Activated T-cell treated with anti-CD3 and anti-CD28 coated beads, Interleukin-2, amount 50 U/mL, for 48 hours (primary cell): ENCODE results near the gene ANTXR2.

Experiments
- DNase-seq, 2 experiments: peaks; one replicate each; pipeline ENCODE4 v3.0.0-alpha.2; 2020

ANTXR2 gene

DNA sequence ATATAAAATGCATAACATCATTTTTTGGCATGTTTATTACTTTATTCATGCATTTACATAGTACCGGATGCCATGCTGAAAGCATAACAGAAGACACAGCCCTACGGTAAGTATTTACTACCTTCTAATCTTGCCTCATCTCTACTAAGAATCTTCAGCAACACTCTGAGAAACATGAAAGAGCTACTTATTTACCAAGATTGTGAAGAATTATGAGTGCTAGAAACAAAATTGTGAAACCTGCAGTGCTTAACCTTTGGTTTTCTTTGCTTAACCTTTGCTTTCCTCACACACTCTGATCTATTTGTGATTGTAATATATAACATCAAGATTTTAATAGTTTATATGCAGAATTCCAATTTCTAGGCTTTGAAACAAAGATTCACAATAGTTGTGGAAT, 7.4 kb downstream of the ANTXR2 start:
- DNase-seq = no peak

DNA sequence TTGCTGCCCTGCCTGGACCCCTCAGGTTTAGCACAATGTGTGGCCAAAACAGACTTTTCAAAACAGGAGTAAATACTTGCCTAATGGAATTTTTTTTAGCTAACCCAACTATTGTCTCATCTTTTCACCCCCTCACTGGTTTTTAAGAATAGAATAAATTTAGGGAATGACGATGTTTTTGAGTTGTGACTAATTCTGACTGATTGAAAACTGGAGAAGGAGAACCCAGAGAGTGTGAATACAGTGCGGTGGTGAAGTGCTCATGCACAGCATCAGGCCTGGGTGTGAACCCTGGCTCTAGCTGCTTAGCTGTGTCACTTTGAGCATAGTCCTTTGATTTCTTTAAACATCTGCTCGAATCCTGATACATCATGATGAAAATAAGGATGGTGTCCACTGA, 10.5 kb downstream of the ANTXR2 start:
- DNase-seq = no peak

DNA sequence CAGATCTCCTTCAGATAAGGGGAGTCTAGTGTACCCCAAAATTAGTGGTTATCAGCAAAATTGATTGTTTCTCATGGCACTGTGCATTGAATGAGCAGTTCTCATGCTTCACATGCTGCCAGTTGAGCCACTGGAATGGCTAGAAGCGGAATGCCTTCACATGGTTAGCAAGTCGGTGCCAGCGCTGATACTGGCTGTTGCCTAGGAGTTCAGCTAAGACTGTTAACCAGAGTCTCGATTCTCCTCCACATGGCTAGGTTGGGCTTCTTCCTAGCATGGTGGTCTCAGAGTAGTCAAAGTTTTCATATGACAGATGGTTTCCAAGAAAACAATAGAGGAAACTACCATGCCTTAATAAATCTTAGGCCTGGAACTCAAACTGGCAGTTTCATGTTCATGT, 12.2 kb downstream of the ANTXR2 start:
- DNase-seq = no peak

DNA sequence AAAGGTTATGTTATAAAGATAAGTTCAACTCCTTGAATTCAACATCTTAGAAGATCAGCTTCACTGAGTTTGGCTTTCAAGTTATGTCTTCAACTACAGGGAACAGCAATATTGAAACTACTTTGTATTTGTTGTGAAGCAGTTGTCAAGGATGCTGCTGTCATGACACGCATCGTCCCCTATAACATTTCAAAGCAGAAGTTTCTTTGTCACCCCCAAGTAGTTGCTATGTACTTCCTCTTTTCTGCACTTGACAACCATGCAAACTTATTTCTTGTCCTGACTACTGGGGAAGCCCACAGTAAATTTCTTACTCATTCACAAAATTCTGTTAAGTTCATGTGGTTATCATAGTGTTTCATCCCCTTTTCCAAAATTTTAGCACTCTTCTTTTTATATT, 14.3 kb downstream of the ANTXR2 start:
- no peak for DNase-seq

DNA sequence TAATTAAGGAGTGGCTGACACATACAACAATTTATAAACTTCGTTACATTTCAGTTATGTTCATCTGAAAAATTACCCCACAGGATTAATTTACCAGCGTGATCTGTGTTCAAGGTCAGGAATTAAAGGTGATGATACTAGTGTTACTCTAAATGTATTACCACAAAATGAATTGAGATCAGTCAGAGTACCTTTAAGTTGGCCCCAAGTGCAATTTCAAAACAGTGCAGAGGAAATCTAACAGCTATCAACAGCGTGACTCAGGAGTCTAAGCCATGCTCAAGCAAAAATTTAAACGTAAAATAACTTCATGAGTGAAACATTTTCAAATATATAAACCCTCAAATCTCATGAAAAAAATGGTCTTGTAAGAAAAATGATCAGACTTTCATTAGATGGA, 18.7 kb downstream of the ANTXR2 start:
- no peak for DNase-seq

DNA sequence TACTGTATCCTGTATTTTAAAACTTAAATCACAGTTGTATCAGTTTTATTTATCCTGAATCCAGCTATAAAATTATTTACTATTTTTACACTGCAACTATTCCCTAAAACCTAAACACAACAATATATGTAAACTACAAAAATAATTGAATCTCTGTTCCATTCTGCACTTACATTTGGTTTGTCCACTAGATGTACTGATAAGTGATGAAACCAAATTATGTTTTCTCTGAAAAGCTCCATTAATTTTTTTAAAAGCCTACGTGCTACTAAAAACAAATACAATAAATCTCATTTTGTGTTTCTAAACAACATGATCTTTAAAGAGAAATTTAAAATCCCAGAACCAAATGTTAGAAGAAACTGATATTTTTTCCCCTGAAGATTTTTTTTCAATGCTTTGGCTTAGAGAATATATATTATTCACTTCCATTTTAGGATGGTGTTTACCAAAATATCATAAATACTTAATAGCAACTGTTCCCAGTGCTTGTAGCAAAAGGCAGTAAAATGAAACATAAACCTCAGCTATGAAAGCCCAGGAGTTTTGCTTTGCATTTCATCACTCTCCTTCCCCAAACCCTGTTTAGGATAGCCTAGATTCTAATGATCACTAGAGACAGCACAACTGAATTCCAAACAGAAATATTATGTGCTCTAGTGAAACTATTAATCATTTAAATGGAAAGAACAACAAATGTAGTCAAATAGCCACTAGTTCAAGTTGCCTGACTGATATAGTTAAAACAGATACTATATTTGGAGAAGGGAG, 19.7 kb downstream of the ANTXR2 start:
- DNase-seq = no peak

DNA sequence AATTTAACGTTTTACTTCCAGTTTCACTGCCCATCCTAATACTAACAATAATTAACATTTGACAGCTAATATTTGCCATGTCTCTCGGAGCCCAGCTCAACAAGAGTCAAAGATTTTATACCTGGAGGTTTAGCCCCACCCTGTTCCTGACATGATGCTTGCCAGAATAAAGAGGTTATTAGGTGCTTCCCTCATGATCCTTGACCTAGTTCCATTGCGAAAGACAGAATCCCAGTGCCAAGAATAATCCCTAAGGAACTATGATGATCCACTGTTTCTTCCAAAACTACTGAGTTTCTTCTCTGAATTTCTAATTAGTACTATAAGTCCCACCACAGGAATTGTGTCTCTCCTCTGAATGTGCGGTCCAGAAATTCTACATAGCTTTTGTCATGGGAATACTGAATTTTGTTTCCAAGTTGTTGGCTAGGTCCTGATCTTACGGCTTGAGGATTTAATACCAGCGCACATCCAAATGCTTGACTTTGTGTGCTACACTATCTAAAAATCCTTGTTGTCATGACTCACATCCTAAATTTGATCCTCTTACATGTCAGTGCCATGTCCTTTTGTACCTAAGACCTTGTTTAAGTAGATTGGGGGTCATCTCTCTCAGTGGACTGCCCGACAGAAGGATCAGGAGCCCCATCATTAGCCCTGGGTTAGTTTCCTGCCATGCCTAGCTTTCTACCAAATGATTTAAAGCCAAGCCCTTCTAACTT, 23.1 kb downstream of the ANTXR2 start:
- no peak for DNase-seq

DNA sequence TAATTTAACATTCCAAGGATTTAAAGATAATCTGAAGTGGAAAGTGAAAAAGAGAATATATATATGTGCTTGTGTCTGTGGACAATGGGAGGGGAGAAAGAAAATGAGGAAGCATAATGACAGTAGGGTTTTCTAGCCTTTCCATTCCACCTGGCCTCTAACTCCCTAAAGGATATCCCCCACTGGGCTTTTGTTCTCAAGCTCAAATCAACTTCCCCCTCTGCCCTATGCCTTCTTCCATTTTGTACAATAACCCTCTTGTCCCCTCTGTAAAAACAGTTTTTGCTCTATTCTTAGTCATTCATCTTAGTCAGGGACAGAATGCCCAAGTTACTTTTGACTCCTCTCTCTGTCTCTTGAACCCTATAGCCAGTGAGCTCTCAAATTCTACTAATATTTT, 23.6 kb downstream of the ANTXR2 start:
- DNase-seq = no peak

DNA sequence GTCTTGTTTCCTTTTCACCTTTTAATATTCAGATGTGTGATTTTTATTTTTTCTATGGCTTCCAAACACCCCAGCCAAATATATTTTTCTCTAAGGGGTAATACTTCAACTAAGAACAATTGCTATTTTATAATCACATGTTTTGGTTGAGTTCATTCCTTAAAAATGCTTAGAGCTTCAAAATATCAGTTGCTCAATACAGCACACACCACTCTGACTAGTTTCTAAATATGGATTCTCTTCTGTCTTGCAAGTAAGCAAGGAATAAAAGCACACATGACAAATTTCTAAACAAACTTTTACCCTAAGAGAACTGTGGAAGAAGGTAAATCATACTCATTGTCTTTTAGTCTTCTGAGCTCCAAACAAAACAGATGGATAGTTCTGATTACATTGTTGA, 27.2 kb downstream of the ANTXR2 start:
- no peak for DNase-seq

DNA sequence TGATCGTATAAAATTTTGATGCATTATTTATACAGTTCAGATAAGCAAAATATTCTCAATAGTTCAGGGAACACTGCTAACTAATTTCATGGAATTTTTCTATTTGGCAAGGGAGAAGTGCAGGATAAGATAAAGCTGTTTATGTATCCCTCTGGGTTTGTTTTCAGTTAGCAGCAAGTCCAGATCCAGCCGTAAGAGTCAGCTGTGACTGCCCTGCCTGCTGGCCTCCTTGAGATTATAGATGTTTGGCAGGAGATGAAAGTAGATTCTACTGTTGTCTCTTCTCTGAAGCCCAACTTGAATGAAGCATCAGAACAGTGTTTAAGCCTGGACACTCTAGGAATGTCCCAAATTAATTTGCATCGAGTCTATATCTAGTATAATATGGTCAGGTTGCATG, 29.5 kb downstream of the ANTXR2 start:
- DNase-seq = no peak

DNA sequence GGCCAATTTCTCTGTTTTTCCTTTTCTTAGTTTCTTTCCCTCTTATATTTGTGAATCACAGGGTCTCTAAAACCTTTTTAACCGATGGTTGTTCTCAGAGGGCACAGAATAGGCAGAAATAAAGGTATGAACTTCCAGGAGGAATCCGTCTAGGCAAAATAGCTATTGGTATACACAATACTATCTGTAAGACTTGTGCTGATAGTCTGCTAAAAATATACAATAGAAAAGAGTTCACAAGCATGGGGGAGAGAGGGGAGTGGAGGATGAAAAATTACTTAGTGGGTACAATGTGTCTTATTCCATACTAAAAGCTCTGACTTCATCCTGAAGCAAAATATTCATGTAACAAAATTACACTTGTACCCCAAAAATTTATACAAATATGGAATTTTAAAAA, 30.2 kb downstream of the ANTXR2 start:
- no peak for DNase-seq

DNA sequence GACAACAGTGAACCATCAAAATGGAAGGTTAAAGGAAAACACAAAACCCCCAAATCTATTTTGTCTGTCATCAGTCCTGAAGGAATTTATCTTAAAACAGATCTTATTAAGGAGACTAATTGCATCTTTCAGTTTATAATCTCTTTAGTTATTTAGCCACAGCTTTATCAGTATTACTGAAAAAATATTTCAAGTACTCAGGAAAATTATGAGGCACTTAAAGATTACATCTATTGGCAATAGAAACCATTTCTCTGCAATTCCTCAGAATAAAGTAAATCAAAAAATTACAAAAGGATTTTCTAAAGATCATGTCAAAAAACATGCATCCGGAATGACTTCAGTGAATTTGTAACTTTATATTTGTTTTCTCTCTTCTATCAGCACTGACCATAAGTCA, 35.2 kb downstream of the ANTXR2 start:
- no peak for DNase-seq

DNA sequence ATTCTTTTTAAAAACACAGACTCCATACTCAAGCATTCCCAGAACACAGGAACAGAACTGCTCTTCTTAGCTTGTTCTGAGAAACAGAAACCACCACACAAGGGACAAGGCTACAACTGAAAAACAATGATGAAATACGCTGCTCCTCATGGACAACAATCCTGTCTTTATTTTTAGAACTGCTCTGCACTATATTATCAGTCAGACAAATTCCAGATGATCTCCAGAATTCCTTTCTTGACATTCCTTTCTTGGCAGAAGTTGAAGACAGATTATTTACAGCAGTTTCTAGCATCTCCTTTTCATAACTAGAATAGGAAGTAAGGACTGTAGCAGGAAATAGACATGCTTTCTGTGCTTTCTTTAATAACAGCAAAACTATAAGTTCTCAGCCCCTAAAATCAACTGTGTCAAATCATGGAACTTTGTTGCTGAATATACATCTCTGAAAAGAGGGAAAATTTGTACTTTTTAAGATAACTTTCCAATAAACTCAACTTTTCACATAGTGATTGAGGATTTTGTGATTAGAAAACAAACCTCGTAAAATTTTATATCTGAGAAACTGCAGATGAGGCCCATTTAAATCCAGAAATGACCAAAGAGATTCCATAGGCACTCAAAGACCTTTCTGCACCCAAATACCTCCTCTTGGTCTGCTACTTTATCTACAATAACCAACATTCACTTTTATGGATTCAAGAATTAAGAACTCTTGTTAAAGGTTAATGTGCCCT, 35.9 kb downstream of the ANTXR2 start:
- no peak for DNase-seq

DNA sequence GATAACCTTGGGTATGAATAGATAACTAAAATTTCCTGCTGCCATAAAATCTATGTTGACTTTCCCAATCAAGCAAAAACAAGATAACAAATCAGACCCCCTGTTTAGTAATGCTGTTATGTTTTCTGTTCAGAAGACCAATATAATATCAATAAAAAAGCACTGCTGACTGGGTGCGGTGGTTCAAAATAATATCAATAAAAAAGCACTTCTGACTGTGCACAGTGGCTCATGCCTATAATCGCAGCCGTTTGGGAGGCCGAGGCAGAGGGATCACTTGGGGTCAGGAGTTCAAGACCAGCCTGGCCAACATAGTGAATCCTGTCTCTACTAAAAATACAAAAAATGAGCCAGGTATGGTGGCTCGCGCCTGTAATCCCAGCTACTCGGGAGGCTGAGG, 36.7 kb downstream of the ANTXR2 start:
- DNase-seq = no peak

DNA sequence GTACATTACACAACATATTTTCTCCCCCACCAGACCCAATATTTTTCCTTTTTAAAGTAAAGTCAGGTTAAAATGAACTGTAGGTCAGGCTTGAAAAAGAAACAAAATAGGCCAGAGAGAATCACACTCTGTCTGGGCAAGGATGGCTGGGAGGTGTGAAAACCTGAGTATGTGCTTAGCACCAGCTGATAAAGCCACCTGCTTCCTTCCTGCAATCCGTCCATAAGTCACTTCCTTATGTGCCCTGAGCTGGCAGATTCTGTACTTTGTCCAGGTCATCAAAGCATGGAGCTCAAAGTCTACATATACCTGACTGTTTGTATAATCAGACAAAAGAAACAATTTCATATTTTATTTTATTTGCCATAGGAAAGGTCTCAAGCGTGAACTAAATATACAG, 37.7 kb downstream of the ANTXR2 start:
- no peak for DNase-seq

DNA sequence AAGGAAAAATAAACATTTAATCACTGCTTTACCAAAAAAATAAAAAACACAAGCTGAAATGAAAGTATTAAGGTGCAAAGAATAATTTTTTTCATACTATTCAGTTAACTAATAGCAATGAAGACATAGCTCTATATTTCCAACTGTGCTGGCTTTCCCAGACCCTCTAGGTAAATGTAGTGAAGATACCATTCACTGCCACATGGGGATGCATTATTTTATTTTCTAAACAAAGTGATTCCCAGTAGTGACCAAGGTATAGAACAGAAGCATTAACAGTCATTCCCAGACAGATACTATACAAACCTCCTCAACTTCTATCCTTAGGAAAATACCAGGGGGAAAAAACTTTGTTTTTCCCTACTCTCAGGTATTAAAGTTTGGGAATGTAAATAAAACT, 39.4 kb downstream of the ANTXR2 start:
- DNase-seq = no peak

DNA sequence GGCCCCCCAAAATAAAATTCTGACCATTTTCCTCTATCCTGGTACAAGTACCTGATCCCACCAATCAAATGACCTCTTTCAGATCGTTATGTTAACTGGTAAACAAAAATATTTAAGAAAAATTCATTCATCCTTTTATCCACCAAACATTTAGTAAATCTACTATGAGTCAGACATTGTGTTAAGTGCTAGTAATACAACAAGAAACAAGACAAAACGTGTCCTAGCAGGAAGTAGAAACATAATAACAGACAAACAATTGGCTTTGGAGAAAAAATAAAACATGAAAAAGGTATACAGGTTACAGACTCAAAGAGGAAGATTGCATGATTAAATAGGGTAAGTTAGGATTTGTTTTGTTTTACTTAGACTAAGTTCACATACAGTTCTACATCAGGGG, 43.7 kb downstream of the ANTXR2 start:
- no peak for DNase-seq

DNA sequence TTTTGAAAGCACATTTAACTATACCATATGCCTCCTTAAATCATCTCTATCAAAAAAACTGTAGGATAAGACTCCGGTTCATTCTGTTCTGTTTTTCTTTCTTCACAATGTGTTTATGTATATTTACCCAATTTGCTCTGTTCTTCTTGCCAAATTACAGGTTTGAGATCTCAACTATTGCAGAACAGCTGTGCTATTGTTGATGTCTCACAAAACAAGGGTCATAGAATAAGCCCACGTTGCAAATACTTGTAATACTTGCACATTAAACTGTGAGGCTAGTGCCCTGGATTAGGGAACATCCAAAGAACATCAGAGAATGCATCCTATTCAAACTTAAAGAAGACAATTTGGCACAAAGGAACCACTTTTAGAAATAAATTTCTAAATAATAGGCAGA, 45.4 kb downstream of the ANTXR2 start:
- no peak for DNase-seq

DNA sequence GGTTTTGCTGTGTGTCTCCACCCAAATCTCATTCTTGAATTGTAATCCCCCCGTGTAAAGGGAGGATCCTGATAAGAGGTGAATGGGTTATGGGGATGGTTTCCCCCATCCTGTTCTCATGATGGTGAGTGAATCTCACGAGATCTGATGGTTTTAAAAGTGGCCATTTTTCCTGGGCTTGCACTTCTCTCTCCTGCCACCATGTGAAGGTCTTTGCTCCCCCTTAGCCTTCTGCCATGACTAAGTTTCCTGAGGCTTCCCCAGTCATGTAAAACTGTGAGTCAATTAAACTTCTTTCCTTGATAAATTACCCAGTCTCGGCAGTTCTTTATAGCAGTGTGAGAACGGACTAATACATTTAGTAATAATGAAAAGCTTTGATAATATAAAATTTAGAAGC, 46.9 kb downstream of the ANTXR2 start:
- DNase-seq = no peak

DNA sequence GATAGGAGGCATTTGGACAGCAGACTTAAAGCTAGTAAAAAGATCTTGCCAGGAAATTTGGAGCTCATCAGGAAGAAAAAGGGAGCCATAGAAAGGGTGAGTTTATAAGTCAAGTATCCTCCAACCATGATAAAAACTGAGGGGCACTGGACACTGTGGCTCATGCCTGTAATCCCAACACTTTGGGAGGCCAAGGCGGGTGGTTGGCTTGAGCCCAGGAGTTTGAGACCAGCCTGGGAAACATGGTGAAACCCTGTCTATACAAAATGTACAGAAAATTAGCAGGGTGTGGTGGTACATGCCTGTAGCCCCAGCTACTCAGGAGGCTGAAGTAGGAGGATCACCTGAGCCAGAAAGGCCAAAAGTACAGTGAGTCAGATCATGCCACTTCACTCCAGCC, 48.7 kb downstream of the ANTXR2 start:
- DNase-seq = no peak

DNA sequence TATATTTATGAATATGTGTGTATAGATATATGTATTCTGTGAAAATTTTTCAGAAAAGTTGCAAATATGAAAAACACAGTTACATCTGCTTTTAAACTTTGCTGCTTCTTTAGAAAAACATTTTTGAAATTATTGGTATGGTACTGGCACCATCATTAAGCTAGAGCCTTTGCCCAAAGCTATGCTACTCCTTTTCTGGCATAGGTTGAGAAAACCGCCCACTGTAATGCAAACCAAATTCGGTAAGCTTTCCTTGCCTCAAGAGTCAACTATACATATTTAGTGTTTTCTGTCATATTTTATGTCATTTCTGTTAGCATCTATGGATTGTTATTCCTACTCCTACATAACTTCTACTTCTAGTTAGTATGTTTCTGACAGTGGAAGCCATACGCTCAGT, 50.7 kb downstream of the ANTXR2 start:
- DNase-seq = no peak

DNA sequence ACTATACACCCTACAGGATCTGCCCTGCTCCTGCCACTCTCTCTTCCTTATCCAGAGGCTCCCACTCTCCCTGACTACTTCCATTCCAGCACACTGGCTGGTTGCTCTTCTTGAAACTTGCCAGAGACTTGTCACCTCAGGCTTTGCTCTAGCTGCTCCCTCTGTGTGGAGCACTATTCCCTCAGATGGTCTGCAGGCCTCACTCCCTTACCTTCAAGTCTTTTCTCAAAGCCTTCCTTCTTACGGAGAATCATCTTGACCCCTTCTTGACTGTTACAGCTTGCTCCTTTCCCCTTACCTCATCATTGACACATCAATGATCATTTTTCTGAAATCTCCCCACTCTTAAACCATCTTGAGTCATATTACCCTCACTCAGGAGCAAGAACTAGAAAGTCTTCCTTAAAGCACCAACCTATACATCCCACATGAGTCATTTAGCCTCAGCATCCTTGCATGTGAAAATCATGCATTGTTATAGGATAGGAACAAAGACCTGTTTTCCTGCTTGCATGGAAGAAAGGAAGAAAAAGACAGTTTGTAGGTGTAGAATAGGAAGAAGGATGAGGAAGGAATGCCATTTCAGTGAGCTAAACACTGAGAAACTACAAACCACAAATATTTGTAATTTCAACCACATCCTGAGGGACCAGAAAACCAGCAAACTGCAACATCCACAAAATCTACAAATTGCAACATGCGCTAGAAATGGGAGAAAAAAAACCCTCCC, 55.7 kb downstream of the ANTXR2 start:
- DNase-seq = peak in 1 of 2 experiments; percentile 22

DNA sequence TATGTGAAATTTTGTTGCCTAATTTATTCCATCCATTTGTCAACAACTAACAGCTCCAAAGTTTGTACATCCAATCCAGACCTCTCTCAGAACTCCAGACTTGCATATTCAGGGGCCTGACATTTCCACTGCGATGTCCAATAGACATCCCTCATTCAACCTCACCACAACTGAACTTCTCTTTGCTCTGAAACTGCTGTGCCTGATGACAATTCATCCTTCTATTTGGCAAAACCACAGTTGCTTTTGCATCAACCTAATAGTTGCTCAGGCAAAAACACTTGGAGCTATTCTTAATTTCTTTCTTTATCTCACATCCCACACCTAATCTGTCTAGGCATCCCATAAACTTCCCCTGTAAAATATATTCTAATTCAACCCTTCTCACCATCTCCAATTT, 56.5 kb downstream of the ANTXR2 start:
- no peak for DNase-seq
